Measurements from ENCODE around the gene RAI1.

DNA sequence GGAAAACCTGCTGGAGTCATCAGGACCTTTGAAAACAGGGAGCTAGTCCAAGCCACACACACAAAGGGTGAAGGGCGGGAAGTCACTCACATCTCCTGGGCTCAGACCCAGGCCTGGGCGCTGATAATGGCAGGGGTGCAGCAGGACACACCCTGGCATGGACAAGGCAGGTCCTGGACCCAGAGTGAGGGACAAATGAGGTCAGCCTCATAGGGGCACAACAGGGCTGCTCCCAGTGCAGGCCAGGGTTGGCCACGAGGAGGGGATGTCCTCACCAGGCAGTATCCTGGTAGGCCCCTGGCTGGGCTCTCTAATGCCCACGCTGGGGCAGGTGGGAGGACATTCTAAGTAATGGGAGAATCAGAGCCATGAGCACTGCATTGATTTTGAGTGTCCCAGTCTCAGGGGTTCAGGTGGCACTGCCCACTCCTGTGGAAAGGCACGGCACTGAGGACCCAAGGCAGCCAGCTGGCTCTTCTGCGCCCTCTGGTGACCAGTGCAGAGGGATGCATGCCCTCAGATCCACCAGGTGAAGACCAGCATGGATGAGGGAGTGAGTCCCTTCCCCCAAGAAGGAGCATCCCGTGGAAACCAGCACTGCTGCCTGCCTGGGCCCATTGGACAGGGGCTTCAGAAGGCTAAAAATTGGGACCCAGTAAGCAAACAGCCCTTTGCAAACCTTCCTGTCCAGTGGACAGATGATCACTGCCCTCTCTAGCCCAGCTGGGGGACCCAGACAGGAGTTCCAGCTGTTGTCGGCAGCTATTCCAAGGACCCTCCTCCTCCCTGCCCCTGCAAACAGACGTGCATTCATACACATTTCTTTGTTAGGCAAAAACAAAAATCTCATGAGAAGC lies 178.9 kb downstream of the RAI1 start:
- TF ChIP-seq STAT1 (IDR thresholded peaks at IDR 0.05; ENCODE audit: unreplicated experiment): no peak
- TF ChIP-seq, protein P1, sequence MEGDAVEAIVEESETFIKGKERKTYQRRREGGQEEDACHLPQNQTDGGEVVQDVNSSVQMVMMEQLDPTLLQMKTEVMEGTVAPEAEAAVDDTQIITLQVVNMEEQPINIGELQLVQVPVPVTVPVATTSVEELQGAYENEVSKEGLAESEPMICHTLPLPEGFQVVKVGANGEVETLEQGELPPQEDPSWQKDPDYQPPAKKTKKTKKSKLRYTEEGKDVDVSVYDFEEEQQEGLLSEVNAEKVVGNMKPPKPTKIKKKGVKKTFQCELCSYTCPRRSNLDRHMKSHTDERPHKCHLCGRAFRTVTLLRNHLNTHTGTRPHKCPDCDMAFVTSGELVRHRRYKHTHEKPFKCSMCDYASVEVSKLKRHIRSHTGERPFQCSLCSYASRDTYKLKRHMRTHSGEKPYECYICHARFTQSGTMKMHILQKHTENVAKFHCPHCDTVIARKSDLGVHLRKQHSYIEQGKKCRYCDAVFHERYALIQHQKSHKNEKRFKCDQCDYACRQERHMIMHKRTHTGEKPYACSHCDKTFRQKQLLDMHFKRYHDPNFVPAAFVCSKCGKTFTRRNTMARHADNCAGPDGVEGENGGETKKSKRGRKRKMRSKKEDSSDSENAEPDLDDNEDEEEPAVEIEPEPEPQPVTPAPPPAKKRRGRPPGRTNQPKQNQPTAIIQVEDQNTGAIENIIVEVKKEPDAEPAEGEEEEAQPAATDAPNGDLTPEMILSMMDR (conservative IDR thresholded peaks at IDR 0.05; ENCODE audit: low read depth in 2 of 2): peak; percentile 94 to 98
- TF ChIP-seq CREB1 (CRISPR knock-in tag; IDR thresholded peaks at IDR 0.05; ENCODE audit: low read depth): no peak
- TF ChIP-seq JUNB (IDR thresholded peaks at IDR 0.05; ENCODE audit: unreplicated experiment): no peak
- no peak for TF ChIP-seq EZH2 (IDR thresholded peaks at IDR 0.05; ENCODE audit: low read depth, unreplicated experiment)
- TF ChIP-seq, protein P2, sequence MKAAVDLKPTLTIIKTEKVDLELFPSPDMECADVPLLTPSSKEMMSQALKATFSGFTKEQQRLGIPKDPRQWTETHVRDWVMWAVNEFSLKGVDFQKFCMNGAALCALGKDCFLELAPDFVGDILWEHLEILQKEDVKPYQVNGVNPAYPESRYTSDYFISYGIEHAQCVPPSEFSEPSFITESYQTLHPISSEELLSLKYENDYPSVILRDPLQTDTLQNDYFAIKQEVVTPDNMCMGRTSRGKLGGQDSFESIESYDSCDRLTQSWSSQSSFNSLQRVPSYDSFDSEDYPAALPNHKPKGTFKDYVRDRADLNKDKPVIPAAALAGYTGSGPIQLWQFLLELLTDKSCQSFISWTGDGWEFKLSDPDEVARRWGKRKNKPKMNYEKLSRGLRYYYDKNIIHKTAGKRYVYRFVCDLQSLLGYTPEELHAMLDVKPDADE (IDR thresholded peaks at IDR 0.05): no peak
- TF ChIP-seq, protein P3, sequence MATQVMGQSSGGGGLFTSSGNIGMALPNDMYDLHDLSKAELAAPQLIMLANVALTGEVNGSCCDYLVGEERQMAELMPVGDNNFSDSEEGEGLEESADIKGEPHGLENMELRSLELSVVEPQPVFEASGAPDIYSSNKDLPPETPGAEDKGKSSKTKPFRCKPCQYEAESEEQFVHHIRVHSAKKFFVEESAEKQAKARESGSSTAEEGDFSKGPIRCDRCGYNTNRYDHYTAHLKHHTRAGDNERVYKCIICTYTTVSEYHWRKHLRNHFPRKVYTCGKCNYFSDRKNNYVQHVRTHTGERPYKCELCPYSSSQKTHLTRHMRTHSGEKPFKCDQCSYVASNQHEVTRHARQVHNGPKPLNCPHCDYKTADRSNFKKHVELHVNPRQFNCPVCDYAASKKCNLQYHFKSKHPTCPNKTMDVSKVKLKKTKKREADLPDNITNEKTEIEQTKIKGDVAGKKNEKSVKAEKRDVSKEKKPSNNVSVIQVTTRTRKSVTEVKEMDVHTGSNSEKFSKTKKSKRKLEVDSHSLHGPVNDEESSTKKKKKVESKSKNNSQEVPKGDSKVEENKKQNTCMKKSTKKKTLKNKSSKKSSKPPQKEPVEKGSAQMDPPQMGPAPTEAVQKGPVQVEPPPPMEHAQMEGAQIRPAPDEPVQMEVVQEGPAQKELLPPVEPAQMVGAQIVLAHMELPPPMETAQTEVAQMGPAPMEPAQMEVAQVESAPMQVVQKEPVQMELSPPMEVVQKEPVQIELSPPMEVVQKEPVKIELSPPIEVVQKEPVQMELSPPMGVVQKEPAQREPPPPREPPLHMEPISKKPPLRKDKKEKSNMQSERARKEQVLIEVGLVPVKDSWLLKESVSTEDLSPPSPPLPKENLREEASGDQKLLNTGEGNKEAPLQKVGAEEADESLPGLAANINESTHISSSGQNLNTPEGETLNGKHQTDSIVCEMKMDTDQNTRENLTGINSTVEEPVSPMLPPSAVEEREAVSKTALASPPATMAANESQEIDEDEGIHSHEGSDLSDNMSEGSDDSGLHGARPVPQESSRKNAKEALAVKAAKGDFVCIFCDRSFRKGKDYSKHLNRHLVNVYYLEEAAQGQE (IDR thresholded peaks at IDR 0.05; ENCODE audit: unreplicated experiment): no peak
- no peak for TF ChIP-seq ZNF114 (CRISPR knock-in tag; IDR thresholded peaks at IDR 0.05)
- TF ChIP-seq POLR2AphosphoS5 (IDR thresholded peaks at IDR 0.05; ENCODE audit: low read depth): no peak
- TF ChIP-seq EZH2phosphoT487 (IDR thresholded peaks at IDR 0.05; ENCODE audit: unreplicated experiment): no peak
- no peak for TF ChIP-seq ZNF331 (CRISPR knock-in tag; IDR thresholded peaks at IDR 0.05; ENCODE audit: low read depth)
- TF ChIP-seq, protein P4, sequence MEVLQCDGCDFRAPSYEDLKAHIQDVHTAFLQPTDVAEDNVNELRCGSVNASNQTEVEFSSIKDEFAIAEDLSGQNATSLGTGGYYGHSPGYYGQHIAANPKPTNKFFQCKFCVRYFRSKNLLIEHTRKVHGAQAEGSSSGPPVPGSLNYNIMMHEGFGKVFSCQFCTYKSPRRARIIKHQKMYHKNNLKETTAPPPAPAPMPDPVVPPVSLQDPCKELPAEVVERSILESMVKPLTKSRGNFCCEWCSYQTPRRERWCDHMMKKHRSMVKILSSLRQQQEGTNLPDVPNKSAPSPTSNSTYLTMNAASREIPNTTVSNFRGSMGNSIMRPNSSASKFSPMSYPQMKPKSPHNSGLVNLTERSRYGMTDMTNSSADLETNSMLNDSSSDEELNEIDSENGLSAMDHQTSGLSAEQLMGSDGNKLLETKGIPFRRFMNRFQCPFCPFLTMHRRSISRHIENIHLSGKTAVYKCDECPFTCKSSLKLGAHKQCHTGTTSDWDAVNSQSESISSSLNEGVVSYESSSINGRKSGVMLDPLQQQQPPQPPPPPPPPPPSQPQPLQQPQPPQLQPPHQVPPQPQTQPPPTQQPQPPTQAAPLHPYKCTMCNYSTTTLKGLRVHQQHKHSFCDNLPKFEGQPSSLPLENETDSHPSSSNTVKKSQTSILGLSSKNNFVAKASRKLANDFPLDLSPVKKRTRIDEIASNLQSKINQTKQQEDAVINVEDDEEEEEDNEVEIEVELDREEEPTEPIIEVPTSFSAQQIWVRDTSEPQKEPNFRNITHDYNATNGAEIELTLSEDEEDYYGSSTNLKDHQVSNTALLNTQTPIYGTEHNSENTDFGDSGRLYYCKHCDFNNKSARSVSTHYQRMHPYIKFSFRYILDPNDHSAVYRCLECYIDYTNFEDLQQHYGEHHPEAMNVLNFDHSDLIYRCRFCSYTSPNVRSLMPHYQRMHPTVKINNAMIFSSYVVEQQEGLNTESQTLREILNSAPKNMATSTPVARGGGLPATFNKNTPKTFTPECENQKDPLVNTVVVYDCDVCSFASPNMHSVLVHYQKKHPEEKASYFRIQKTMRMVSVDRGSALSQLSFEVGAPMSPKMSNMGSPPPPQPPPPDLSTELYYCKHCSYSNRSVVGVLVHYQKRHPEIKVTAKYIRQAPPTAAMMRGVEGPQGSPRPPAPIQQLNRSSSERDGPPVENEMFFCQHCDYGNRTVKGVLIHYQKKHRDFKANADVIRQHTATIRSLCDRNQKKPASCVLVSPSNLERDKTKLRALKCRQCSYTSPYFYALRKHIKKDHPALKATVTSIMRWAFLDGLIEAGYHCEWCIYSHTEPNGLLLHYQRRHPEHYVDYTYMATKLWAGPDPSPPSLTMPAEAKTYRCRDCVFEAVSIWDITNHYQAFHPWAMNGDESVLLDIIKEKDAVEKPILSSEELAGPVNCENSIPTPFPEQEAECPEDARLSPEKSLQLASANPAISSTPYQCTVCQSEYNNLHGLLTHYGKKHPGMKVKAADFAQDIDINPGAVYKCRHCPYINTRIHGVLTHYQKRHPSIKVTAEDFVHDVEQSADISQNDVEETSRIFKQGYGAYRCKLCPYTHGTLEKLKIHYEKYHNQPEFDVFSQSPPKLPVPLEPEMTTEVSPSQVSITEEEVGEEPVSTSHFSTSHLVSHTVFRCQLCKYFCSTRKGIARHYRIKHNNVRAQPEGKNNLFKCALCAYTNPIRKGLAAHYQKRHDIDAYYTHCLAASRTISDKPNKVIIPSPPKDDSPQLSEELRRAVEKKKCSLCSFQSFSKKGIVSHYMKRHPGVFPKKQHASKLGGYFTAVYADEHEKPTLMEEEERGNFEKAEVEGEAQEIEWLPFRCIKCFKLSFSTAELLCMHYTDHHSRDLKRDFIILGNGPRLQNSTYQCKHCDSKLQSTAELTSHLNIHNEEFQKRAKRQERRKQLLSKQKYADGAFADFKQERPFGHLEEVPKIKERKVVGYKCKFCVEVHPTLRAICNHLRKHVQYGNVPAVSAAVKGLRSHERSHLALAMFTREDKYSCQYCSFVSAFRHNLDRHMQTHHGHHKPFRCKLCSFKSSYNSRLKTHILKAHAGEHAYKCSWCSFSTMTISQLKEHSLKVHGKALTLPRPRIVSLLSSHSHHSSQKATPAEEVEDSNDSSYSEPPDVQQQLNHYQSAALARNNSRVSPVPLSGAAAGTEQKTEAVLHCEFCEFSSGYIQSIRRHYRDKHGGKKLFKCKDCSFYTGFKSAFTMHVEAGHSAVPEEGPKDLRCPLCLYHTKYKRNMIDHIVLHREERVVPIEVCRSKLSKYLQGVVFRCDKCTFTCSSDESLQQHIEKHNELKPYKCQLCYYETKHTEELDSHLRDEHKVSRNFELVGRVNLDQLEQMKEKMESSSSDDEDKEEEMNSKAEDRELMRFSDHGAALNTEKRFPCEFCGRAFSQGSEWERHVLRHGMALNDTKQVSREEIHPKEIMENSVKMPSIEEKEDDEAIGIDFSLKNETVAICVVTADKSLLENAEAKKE (CRISPR knock-in tag; IDR thresholded peaks at IDR 0.05): no peak
- TF ChIP-seq NANOG (IDR thresholded peaks at IDR 0.05; ENCODE audit: borderline replicate concordance): no peak

Data from GM23338 (cell line).